OCI-LY7 (cell line): Measurements from ENCODE around the gene FMNL3. TPM values are rescaled to one million over a fixed set of nuclear protein-coding genes. Genes with fewer than 3 reads are reported as not detected.

Experiments used
- BruUV-seq: library from RNA; stranded (reverse); fragments of 400-500 nt; replicated peaks from 2 replicates; lab custom pipeline; 2021; lab: Mats Ljungman, UMichigan
- CTCF ChIA-PET: fragments of 300-600 bp; sonication (Branson Sonifier 250); formaldehyde crosslinking; loops from one replicate; lab custom pipeline; 2022; ENCODE audit warnings: antibody characterized with exemption; ENCODE audit not compliant: unreplicated experiment; lab: Charles Lee
- POLR2A ChIA-PET: fragments of 300-600 bp; sonication (Branson Sonifier 250); formaldehyde crosslinking; loops from one replicate; lab custom pipeline; 2022; ENCODE audit warnings: antibody characterized with exemption; lab: Charles Lee
- DNase-seq: peaks from one replicate; pipeline ENCODE4 v3.0.0-alpha.2; 2015; ENCODE audit warnings: low spot score
- H2AFZ ChIP-seq: fragments of 200-600 bp; sonication (generic), shearing (Covaris generic); 2 replicates; pipeline ENCODE4 v1.6.1; 2014; ENCODE audit warnings: mild to moderate bottlenecking, antibody characterized with exemption, low read length, moderate library complexity
- H3K27ac ChIP-seq: fragments of 200-600 bp; sonication (generic); 2 replicates; pipeline ENCODE4 v1.5.1; 2014; ENCODE audit warnings: mixed run types, low read depth, mild to moderate bottlenecking, moderate library complexity, low read length, inconsistent platforms; ENCODE audit not compliant: poor library complexity, severe bottlenecking
- H3K36me3 ChIP-seq: fragments of 200-600 bp; sonication (generic); 2 replicates; pipeline ENCODE4 v1.6.1; 2014; ENCODE audit warnings: mild to moderate bottlenecking, antibody characterized with exemption, low read length, moderate library complexity, mixed read lengths; ENCODE audit not compliant: insufficient read depth
- H3K4me1 ChIP-seq: fragments of 200-600 bp; sonication (generic); 2 replicates; pipeline ENCODE4 v1.5.1; 2014; ENCODE audit warnings: mild to moderate bottlenecking, low read length; ENCODE audit not compliant: insufficient read depth, poor library complexity, severe bottlenecking
- H3K4me2 ChIP-seq: fragments of 200-600 bp; sonication (generic); 2 replicates; pipeline ENCODE4 v1.6.1; 2014; ENCODE audit warnings: mild to moderate bottlenecking, low read length
- H3K4me3 ChIP-seq: fragments of 200-600 bp; sonication (generic); 2 replicates; pipeline ENCODE4 v1.5.1; 2014; ENCODE audit warnings: mild to moderate bottlenecking, low read depth, low read length; ENCODE audit not compliant: poor library complexity, severe bottlenecking
- H3K79me2 ChIP-seq: fragments of 200-600 bp; sonication (generic); 2 replicates; pipeline ENCODE4 v1.6.1; 2016; ENCODE audit warnings: low read depth, mild to moderate bottlenecking, low read length, moderate library complexity, mixed read lengths; ENCODE audit not compliant: insufficient read depth
- H3K9me2 ChIP-seq: fragments of 200-600 bp; sonication (generic); 2 replicates; pipeline ENCODE4 v1.6.1; 2016; ENCODE audit warnings: mild to moderate bottlenecking, low read length, mixed read lengths; ENCODE audit not compliant: insufficient read depth
- H3K9me3 ChIP-seq: fragments of 200-600 bp; sonication (generic); 2 replicates; pipeline ENCODE4 v1.6.1; 2014; ENCODE audit warnings: mild to moderate bottlenecking, mixed run types, low read length, mixed read lengths
- H4K20me1 ChIP-seq: fragments of 200-600 bp; sonication (generic); 2 replicates; pipeline ENCODE4 v1.6.1; 2014; ENCODE audit warnings: mild to moderate bottlenecking, antibody characterized with exemption, low read length, moderate library complexity, mixed read lengths; ENCODE audit not compliant: insufficient read depth
- EZH2phosphoT487 ChIP-seq: fragments of 200-600 bp; sonication (generic); IDR thresholded peaks from 2 replicates; pipeline ENCODE4 v1.6.1; 2018; ENCODE audit warnings: low read depth, borderline replicate concordance, mild to moderate bottlenecking, mixed run types, antibody characterized with exemption, low read length, moderate library complexity, mixed read lengths
- intact Hi-C: fragments of 100-400 bp; cut with micrococcal nuclease; formaldehyde crosslinking; loops from one replicate; pipeline ENCODE4 v1.10.0; 2022; ENCODE audit not compliant: unreplicated experiment
- total RNA-seq, 2 experiments: library from RNA; depleted of rRNA in 1 of 2; stranded (reverse); fragments of >200 nt in 1 of 2; shearing (Covaris generic) in 1 of 2; gene quantifications; 2 replicates each; pipeline ENCODE4 v1.2.3, GENCODE V29; 2014 to 2022
- TF ChIP-seq, protein P1 (sequence below): fragments of 200-600 bp; sonication (generic); conservative IDR thresholded peaks from 2 replicates; pipeline ENCODE4 v1.5.1; 2014; ENCODE audit warnings: mild to moderate bottlenecking, antibody characterized with exemption, low read length, moderate library complexity, mixed read lengths

The FMNL3 gene
- total RNA-seq, 2 experiments from 2014 or later, result 13.8 to 28.7 TPM

DNA sequence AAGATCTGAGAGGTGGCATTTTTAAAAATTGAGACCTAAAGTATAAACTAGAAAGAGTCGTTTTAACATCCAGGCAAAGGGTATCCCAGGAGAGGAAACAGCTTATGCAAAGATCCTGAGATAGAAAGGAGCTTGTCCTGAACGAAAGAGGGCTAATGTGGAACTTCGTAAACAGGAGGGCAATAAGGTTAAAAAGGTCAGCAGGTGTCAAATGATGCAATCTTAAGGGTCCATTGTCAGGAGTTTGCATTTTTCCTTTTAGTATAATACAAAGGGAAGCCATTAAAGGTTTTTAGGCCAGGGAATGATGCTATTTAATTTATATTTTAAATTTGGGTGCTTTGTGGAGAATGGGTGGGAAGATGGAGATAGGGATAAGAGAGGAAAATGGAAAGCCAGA, 14.4 kb downstream of the FMNL3 start:
- Histone ChIP-seq H3K4me2 (no peak overlapping the region), H3K36me3 (no peaks in the 10 kb centered on the region), H3K4me1 (peaks cover 63% of the 10 kb centered on the region), H3K9me2 (no peaks in the 10 kb centered on the region), H3K4me3 (no peak overlapping the region), H4K20me1 (no peaks in the 10 kb centered on the region), H3K9me3 (no peaks in the 10 kb centered on the region), H3K79me2 (peaks cover 32% of the 10 kb centered on the region; the same call in 1 of the 2 replicates), H2AFZ (no peak overlapping the region), H3K27ac (no peak overlapping the region)
- ChIA-PET POLR2A (interaction anchor here (1.0 to 2.1 kb wide), 6 partner anchors 11 to 60 kb away, joined by 3 to 12 read pairs (median 4); no protein-coding TSS in a partner anchor), CTCF (no interaction called here)
- no peak for TF ChIP-seq EZH2phosphoT487
- TF ChIP-seq, protein P1, sequence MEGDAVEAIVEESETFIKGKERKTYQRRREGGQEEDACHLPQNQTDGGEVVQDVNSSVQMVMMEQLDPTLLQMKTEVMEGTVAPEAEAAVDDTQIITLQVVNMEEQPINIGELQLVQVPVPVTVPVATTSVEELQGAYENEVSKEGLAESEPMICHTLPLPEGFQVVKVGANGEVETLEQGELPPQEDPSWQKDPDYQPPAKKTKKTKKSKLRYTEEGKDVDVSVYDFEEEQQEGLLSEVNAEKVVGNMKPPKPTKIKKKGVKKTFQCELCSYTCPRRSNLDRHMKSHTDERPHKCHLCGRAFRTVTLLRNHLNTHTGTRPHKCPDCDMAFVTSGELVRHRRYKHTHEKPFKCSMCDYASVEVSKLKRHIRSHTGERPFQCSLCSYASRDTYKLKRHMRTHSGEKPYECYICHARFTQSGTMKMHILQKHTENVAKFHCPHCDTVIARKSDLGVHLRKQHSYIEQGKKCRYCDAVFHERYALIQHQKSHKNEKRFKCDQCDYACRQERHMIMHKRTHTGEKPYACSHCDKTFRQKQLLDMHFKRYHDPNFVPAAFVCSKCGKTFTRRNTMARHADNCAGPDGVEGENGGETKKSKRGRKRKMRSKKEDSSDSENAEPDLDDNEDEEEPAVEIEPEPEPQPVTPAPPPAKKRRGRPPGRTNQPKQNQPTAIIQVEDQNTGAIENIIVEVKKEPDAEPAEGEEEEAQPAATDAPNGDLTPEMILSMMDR, result no peak
- DNase-seq, result no peak
- intact Hi-C loops, result no loop called here
- BruUV-seq, result no TSS peak

DNA sequence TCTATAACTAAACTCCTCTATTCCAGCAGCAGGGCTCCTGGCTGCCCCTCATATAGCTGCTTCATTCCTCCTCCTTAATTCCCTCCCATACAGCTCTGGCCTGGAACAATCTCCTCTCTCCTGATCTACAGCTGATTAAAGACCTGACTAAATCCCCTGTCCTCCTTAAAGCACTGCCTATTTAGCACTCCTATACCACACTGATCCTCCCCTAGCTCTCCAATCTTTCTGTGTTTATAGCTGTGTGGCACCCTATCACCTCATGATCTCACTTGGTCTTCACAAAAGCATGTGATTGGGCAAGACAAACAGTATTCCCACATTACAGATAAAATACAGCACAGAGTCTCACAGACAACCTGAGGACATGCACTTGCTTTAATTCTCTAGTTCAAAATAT, 17.4 kb downstream of the FMNL3 start:
- no peaks in the 10 kb centered on the region for H3K9me3 ChIP-seq
- peaks cover 40% of the 10 kb centered on the region for H3K4me1 ChIP-seq
- no peaks in the 10 kb centered on the region for H3K9me2 ChIP-seq
- no peak overlapping the region for H3K4me2 ChIP-seq
- TF ChIP-seq EZH2phosphoT487, result no peak
- TF ChIP-seq, protein P1, result no peak
- BruUV-seq, result no TSS peak
- H3K79me2 ChIP-seq, result 0 out of 2 replicates have a peak, but pooled peaks cover 7% of the 10 kb centered on the region
- ChIA-PET POLR2A (interaction anchor here (1.0 to 1.8 kb wide), 5 partner anchors 11 to 26 kb away, joined by 3 to 8 read pairs (median 4); no protein-coding TSS in a partner anchor), CTCF (interaction anchor here (1.7 kb wide), 1 partner anchor 16 kb away, joined by 5 read pairs; no protein-coding TSS in a partner anchor)
- no peak for DNase-seq
- no peak overlapping the region for H3K4me3 ChIP-seq
- H3K27ac ChIP-seq, result no peak overlapping the region
- intact Hi-C loops, result no loop called here
- H3K36me3 ChIP-seq, result no peaks in the 10 kb centered on the region
- no peaks in the 10 kb centered on the region for H4K20me1 ChIP-seq
- no peak overlapping the region for H2AFZ ChIP-seq

DNA sequence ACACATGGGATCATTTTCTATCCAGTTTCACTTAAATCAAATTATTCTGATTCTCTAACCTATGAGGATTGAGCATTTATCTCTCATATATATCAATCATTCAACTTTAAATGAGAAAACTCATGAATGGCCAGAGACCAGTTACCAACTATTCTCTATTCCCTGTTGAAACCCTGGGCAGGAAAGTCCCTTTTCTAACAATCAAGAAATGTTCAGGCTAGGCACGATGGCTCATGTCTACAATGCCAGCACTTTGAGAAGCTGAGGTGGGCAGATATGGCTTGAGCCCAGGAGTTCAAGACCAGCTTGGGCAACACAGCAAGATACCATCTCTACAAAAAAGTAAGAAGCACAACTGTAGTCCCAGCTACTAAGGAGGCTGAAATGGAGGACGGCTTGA, 18.0 kb downstream of the FMNL3 start:
- Histone ChIP-seq H2AFZ (no peak overlapping the region), H3K9me3 (no peaks in the 10 kb centered on the region), H4K20me1 (no peaks in the 10 kb centered on the region), H3K4me3 (no peak overlapping the region), H3K27ac (no peak overlapping the region), H3K9me2 (no peaks in the 10 kb centered on the region), H3K4me2 (no peak overlapping the region), H3K79me2 (0 out of 2 replicates have a peak, but pooled peaks cover 7% of the 10 kb centered on the region), H3K36me3 (no peaks in the 10 kb centered on the region), H3K4me1 (peaks cover 41% of the 10 kb centered on the region)
- TF ChIP-seq, protein P1, result no peak
- no peak for TF ChIP-seq EZH2phosphoT487
- CTCF ChIA-PET, result interaction anchor here (1.7 kb wide), 1 partner anchor 15 kb away, joined by 5 read pairs; no protein-coding TSS in a partner anchor
- POLR2A ChIA-PET, result interaction anchor here (1.0 to 2.2 kb wide), 4 partner anchors 12 to 26 kb away, joined by 3 to 8 read pairs (median 4); no protein-coding TSS in a partner anchor
- no TSS peak for BruUV-seq
- intact Hi-C loops, result no loop called here
- no peak for DNase-seq
